HG03135 (cell line): Measurements from ENCODE around the gene VILL.

Experiments used
- ATAC-seq: cut with Tn5 transposase; IDR thresholded peaks from one replicate; pipeline ENCODE4 v1.9.1; 2021; ENCODE audit warnings: mild to moderate bottlenecking, moderate library complexity; ENCODE audit not compliant: unreplicated experiment

Gene VILL

GRCh38 chr3:38015984-38016383 is 25.4 kb downstream of the VILL start:
- no peak for ATAC-seq

GRCh38 chr3:38016410-38016809 is 25.8 kb downstream of the VILL start:
- no peak for ATAC-seq

- ATAC-seq: no peak
Observed at GRCh38 chr3:38016847-38017444, 26.4 kb downstream of the VILL start.

- ATAC-seq: no peak
Observed at GRCh38 chr3:38017445-38018295, 27.1 kb downstream of the VILL start.

DNA sequence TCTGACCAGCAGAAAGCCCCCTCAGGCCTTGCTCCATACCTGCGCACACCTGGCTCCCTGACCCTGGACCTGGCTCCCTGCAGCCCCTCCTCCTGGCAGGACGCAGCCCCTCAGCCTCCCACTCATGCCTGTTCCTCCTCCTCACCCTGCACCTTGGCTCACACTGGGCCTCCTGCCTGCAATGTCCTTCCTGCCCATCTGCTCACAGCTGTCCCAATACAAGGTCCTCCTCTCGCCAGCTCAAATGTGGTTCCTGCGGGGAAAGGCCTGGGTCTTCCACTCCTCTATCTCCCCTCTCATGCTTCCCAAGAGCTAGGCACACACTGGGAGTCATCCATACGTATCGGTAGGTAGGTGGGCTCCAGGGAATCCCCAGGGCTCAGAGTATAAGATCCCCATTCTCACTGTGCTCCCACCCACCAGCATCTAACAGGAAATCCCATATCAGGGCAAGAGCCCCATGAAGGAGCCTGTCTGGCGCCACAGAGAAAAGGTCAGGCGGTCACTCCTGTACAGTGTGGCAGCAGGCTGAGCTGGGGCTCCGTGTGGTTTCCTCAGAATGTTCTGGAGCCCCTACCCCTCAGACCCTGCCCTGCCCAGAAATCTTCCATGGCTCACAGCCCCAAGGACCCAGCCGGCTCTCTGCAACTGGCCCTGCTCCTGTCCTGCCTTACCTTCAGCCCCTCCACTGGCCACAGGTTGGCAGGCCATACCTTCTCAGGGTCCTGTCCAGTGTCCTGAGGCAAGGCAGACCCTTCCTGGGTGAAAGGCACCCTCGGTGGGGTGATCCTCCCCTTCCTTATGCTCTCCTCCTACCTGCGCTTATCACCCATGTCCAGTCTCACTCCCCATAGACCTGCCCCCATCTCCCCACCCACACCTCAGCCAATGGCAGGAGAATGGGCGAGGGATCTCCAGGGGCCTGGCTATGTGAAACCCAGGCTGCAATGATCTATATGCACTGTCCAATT is 28.0 kb downstream of the VILL start:
- no peak for ATAC-seq

DNA sequence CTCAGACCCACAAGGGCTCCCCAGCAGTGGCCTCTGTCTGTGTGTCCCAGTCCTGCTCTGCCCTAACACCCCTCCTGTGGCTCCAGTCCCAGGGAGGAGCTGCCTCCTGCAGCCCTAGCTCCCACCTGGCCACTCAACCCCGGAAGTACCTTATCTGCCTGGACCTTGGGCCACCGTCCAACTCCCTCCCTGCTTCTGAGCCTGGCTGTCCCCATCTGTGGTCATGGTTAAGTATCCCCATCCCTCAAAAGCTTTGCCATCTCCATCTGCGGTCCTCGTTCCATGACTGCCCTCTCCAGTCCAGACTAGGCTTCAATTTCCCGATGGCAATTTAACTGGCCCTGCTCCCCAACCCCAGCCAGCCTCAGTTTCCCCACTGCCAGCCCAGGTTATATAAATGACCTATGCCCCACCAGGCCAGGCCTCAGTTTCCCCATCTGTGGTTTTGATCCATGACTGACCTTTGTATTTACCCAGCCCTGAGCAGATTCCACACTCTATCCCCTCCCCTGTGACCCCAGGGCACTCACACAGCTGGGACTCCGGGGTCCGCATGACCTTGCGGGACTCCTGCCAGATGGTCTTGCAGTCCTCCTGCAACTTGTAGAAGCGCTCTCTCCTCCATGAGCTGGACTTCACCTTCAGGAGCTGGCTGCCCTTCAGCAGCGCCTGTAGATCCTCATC is 29.2 kb downstream of the VILL start:
- ATAC-seq: no peak

DNA sequence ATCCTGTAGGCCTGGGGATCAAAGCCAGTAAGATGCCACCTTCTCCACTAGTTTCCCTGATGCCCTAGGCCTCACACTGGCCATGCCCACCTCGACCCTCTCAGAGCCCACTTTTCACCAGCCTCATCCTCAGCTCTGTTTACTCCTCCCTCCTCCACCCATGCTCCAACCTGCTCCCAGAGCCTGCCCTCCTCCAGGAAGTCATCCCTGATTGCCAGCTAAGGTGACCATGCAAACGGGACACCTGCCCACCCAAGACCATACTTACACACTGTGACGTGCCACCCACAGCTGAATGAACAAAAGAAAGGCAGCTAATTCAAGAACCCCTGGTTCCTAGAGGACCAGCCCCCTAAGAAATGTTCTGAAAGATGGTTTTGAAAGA is 29.7 kb downstream of the VILL start:
- no peak for ATAC-seq

DNA sequence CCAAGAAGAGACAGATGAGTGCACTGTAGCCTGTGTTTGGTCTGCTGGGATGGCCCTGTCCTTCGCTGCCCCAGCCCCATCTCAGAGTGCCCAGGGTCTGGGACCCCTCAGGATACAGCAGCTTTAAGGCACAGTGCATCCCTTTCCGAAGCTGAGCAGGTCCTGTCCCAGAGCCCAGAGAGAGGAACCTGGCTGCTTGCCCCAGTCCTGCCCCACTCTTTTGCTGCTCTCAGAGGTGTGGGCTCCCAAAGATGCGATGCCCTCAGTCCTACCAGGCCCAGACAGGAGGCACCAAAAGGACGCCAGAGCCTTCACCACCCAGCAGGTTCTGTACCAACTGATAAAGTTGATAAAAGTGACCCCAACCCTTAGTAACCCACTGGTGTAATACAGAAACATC is 30.6 kb downstream of the VILL start:
- ATAC-seq: no peak

GRCh38 chr3:38022301-38022700 is 31.7 kb downstream of the VILL start:
- ATAC-seq: no peak

DNA sequence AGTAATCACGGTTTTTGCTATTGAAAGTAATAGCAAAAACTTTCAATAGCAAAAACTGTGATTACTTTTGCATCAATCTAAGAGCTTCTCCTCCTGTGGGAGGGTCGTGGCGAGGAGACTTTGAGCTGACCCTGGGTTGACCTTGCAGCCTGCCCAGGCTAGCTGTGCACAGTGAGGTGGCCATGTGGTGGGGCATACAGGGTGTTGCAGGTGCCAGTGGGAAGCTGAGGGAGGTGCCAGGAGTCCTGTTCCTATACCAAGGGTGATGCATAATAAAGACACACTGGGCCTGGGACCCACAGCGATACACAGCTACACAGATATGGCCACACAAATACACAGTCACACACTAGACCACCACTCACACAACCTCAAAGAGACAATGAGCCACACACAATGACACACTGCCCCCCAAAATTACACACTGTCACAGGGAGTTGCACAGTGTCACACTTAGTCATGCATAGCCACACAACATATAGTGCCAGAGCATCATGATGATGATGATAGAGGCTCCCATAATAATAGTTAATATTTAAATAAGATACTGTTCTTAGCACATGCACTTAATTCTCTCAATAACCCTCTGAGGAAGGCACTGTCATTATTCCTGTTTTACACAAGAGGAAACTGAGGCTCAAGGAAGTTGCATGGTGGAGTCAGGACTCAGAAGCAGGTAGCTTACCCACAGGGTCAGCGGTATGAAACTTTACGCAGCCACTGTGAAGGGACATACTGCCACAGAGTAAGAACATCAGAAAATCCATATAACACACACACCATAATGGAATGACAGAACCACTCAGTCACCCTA is 32.5 kb downstream of the VILL start:
- no peak for ATAC-seq

DNA sequence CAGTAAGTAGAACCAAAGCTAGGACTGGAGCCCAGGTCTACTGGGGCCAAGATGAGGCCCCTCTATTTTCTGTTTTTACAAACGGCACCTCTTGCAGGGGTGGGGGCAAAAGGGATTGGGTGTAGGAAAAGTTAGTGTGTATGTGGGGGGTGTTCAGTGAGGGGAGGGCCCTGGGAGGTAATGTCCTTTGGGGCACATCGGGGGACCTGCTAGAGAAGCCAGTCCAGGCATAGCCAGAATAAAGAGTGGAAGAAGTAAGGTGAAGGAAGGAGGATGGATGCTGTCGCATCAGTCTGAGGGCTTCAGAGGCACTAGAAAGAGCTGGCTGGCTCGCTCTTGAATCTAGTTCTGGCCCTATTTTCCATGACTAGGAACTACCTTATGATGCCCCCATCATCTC is 36.3 kb downstream of the VILL start:
- no peak for ATAC-seq

- no peak for ATAC-seq
Observed at GRCh38 chr3:38027466-38028465, 37.2 kb downstream of the VILL start.

DNA sequence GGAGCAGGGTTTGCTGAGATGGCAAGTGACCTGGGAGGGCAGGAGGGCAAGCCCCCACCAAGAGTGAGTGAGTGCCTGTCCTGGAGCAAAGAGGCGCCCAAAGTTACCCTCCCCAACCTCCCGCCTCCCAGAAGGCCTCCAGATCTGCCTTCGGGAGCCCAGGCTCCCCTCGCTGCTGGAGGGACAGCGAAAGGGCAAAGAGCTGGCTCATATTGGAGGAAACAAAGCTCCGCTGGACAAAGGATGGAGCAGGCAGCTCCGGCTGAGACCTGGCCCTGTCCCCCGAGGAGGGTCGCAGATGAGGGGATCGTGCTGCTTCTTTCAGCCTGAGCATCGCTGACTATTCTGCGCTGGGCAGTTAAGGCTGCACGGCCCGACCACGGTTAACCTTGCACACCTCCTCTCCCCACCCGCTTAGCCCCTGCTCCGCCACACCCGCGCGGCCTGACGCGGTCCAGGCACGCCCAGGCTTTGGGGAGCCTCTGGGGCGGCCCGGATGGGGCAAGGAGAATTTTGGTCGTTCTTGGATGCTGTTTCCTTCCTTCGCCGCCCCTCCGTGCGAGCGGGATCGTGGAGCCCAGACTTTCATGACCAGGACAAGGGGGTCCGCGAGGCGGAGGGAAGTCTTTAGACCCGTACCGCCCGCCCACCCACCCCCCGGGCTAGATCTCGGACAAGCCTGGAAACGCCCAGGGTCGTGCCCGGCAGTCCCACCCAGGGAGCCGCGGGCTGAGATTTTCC is 38.2 kb downstream of the VILL start:
- ATAC-seq: no peak

- ATAC-seq: no peak
Observed at GRCh38 chr3:38029400-38030125, 39.0 kb downstream of the VILL start, which contains the start of gene PLCD1. Gene PLCD1, minus strand, starts transcription at chr3:38029642. Its CDS starts 103 bp downstream, at chr3:38029539.

DNA sequence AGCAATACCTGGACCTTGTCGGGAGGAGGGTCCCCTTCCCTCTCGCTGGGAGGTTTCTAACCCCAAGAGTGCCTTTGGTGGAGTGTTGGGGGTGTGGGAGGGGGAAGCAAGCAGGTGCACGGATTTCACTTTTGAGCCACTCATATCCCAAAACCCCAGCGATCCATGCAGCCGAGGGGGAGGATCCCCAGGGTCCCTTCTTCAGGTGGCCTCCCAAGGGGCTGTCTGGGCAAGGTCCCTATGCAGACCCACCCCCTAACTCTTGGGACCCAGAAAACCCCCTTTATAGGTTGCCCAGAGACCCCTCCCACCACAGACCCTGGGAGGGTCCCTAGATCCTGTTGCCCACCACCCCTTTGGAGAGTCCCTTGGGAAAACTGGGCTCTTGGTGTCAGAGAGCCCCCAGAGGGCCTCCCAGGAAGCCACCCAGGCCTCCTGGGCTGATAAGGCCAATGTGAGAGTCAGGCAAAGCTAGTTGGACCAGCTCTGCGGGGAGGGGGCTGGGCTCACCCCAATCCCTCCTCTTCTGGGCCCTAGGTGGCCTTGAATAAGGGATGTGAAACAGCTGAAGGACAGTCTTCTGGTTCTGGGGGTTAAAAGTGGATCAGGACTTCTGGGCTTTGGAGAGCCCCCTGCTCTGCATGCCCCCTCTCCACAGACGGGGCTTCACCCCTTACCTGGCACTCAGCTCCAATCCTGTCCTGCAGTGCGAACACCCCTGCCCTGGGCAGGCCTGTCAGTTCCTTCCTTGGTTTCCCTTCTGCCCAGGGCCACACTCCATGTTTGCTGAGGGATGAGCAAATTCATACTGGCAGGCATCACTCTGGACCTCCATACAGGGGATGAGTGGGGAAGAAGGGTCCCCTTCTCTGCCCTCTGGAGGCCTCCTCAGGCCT is 39.8 kb downstream of the VILL start:
- ATAC-seq: no peak
